C4-2B (cell line): ENCODE results near the gene GMPS.

Experiments used
- ZFX ChIP-seq: fragments of 450-650 bp; IDR thresholded peaks from 2 replicates; pipeline ENCODE4 v1.6.1; 2017
- TF ChIP-seq, protein P1 (sequence below): fragments of 450-650 bp; conservative IDR thresholded peaks from 2 replicates; pipeline ENCODE4 v1.5.1; 2017; ENCODE audit warnings: mild to moderate bottlenecking

- TF ChIP-seq, protein P1, sequence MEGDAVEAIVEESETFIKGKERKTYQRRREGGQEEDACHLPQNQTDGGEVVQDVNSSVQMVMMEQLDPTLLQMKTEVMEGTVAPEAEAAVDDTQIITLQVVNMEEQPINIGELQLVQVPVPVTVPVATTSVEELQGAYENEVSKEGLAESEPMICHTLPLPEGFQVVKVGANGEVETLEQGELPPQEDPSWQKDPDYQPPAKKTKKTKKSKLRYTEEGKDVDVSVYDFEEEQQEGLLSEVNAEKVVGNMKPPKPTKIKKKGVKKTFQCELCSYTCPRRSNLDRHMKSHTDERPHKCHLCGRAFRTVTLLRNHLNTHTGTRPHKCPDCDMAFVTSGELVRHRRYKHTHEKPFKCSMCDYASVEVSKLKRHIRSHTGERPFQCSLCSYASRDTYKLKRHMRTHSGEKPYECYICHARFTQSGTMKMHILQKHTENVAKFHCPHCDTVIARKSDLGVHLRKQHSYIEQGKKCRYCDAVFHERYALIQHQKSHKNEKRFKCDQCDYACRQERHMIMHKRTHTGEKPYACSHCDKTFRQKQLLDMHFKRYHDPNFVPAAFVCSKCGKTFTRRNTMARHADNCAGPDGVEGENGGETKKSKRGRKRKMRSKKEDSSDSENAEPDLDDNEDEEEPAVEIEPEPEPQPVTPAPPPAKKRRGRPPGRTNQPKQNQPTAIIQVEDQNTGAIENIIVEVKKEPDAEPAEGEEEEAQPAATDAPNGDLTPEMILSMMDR = no peak
- TF ChIP-seq ZFX = no peak
Observed at GRCh38 chr3:155835341-155836071, 34.9 kb upstream of the GMPS start.
